GM12875 (cell line): ENCODE data around the gene ZNF680.

Experiments used
- H3K4me3 ChIP-seq: one replicate; pipeline ENCODE4 v1.5.1; 2011; ENCODE audit warnings: low read depth, low read length, control low read depth
- TF ChIP-seq, protein P1 (sequence below): IDR thresholded peaks from 2 replicates; pipeline ENCODE4 v1.5.1; 2011; ENCODE audit warnings: low read depth, mild to moderate bottlenecking, control low read depth, inconsistent platforms, low read length, moderate library complexity, borderline replicate concordance; ENCODE audit not compliant: insufficient read depth

The ZNF680 gene

GRCh38 chr7:64521409-64521984, 41.4 kb downstream of the ZNF680 start:
- H3K4me3 ChIP-seq, result no peak overlapping the region
- TF ChIP-seq, protein P1, sequence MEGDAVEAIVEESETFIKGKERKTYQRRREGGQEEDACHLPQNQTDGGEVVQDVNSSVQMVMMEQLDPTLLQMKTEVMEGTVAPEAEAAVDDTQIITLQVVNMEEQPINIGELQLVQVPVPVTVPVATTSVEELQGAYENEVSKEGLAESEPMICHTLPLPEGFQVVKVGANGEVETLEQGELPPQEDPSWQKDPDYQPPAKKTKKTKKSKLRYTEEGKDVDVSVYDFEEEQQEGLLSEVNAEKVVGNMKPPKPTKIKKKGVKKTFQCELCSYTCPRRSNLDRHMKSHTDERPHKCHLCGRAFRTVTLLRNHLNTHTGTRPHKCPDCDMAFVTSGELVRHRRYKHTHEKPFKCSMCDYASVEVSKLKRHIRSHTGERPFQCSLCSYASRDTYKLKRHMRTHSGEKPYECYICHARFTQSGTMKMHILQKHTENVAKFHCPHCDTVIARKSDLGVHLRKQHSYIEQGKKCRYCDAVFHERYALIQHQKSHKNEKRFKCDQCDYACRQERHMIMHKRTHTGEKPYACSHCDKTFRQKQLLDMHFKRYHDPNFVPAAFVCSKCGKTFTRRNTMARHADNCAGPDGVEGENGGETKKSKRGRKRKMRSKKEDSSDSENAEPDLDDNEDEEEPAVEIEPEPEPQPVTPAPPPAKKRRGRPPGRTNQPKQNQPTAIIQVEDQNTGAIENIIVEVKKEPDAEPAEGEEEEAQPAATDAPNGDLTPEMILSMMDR, result no peak

GRCh38 chr7:64516451-64516850, 46.4 kb downstream of the ZNF680 start:
- no peak overlapping the region for H3K4me3 ChIP-seq
- TF ChIP-seq, protein P1, result no peak

DNA sequence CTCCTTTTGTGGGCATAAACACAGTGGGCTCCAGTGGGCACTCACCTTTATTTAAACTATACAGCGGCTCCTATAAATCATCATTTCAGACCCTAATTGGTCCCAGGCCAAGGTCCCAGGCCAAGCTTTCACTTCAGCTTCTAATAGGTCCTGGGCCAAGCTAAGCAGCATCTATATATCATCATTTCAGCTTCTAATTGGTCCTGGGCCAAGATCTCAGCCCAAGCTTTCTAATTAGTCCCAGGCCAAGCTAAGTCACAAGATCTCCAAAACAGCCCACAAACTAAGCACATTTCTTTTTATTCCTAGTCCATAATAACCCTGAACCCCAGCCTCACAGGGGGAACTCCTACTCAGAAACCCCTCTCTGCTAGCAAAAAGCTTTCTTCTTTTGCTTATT, 47.1 kb downstream of the ZNF680 start:
- H3K4me3 ChIP-seq, result no peak overlapping the region
- TF ChIP-seq, protein P1, result no peak

GRCh38 chr7:64515330-64515729, 47.5 kb downstream of the ZNF680 start:
- no peak overlapping the region for H3K4me3 ChIP-seq
- TF ChIP-seq, protein P1, result no peak

DNA sequence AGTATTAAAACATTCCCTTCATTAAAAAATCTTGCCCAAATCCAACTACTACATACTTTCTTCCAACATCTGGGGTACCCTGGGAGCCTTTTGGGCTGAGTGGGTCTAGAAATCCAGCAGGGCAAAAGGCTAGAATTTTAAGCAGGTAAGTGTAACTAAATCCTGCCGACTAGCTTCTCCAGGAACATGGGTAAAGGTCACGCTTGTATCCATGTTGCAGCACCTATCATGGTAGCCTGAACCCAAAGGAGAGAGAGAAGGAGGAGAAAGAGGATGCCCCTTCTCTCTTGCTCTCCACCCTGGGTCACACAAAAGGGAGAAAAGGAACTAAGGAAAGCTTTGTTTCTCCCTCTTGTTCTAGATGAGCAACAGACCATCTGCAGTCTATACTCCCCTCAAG, 53.3 kb downstream of the ZNF680 start:
- H3K4me3 ChIP-seq, result no peak overlapping the region

DNA sequence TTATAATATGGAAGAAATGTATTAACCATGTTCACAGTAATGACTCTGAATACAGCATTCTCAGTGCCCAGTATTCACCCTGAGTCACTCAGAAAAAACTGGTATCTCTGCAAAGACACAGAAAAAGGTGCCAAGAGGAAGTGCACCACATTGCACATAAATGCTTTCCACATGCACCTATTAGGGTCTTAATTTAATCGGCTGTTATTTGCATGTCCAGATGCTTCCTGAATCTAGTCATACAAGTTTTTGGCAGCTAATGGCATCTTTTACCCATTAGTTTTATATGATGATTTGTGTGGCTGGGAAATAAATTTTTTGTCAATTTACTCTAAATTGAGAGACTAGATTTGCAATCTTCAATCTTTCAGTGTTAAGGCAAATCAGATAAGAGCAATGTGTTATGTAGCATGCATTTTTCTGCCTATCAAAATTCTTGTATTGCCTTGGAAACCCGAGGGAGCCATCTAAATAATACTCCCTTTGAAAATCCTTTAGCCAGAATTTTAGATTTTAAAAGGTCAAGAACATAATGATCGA, 58.2 kb downstream of the ZNF680 start:
- no peak overlapping the region for H3K4me3 ChIP-seq
- TF ChIP-seq, protein P1, result no peak

More for the DNA sequence above, 53.3 kb downstream of the ZNF680 start:
- TF ChIP-seq, protein P1, result no peak

DNA sequence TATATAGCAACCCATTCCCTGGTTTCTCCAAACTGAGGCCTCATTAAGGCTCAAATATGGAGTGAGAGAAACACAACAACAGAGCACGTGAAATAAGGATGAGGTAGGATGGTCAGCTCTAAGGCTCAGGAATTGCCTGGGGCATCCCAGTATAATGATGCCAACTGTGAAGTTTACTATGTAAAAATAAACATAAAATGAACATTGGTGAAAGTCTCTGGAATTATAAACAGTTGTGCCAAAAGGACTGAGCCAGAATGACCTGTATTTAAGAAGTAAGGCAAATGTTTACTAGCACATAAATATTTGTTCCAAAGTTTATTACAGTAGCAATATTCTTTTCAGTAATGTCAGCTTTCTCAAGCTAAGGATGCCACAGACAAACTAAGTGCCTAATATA, 64.6 kb downstream of the ZNF680 start:
- no peak overlapping the region for H3K4me3 ChIP-seq
- TF ChIP-seq, protein P1, result no peak
